HEK293T (cell line): ENCODE data around the gene SLC10A7.

ENCODE experiments used
- CTCF ChIA-PET: fragments of 350-600 bp; formaldehyde crosslinking; extraction: SDS; loops from one replicate; lab custom pipeline; 2021; ENCODE audit warnings: antibody characterized with exemption, inconsistent platforms; lab: Yijun Ruan, JAX
- POLR2A ChIA-PET: fragments of 350-600 bp; formaldehyde crosslinking; extraction: SDS; loops from one replicate; lab custom pipeline; 2020; ENCODE audit warnings: antibody characterized with exemption, inconsistent platforms; lab: Yijun Ruan, JAX
- DNase-seq: peaks from one replicate; pipeline ENCODE4 v3.0.0; 2012; ENCODE audit warnings: mixed read lengths; ENCODE audit errors: extremely low spot score
- FOXK2 ChIP-seq: fragments of 450-650 bp; IDR thresholded peaks from 2 replicates; pipeline ENCODE4 v1.6.1; 2016; ENCODE audit warnings: mild to moderate bottlenecking

Gene SLC10A7

GRCh38 chr4:146207410-146207809 is 314.3 kb downstream of the SLC10A7 start:
- DNase-seq: no peak
- CTCF ChIA-PET: no interaction called here
- POLR2A ChIA-PET: no interaction called here
- TF ChIP-seq FOXK2: no peak
